IMR-90 (cell line): ENCODE measurements around the gene WDR1. TPM values are rescaled to one million over a fixed set of nuclear protein-coding genes. Genes with fewer than 3 reads are reported as not detected.

Experiments
- ATAC-seq: fragments of 200-7000 bp; cut with Tn5 transposase; 2 replicates; pipeline ENCODE4 v1.9.1; 2020; ENCODE audit warnings: low read depth, mild to moderate bottlenecking, moderate library complexity
- BruUV-seq: library from RNA; stranded (reverse); fragments of 400-500 nt; replicated peaks from 2 replicates; lab custom pipeline; 2021; lab: Mats Ljungman, UMichigan
- CTCF ChIA-PET: fragments of 300-600 bp; formaldehyde crosslinking; extraction: SDS; loops from one replicate; lab custom pipeline; 2021; ENCODE audit warnings: antibody characterized with exemption; lab: Yijun Ruan, JAX
- POLR2A ChIA-PET: fragments of 300-600 bp; sonication (Branson Sonifier 250); formaldehyde crosslinking; loops from one replicate; lab custom pipeline; 2022; ENCODE audit warnings: antibody characterized with exemption; ENCODE audit not compliant: unreplicated experiment; lab: Charles Lee
- DNase-seq: peaks from one replicate; pipeline ENCODE4 v3.0.0; 2013
- H2AFZ ChIP-seq: replicated peaks from 2 replicates; pipeline ENCODE3; 2013; ENCODE audit warnings: low read length, mild to moderate bottlenecking; ENCODE audit not compliant: poor library complexity
- H2AK5ac ChIP-seq: 2 replicates; pipeline ENCODE4 v1.6.1; 2013; ENCODE audit warnings: low read depth, low read length, inconsistent platforms
- H2AK9ac ChIP-seq: replicated peaks from 2 replicates; pipeline ENCODE3; 2013; ENCODE audit warnings: mild to moderate bottlenecking, low read depth, low read length, moderate library complexity; ENCODE audit not compliant: poor library complexity
- H2BK120ac ChIP-seq: 2 replicates; pipeline ENCODE4 v1.6.1; 2013; ENCODE audit warnings: low read depth, low read length, inconsistent platforms
- H2BK15ac ChIP-seq: 3 replicates; pipeline ENCODE4 v1.6.1; 2013; ENCODE audit warnings: low read depth, low read length, inconsistent platforms
- H2BK20ac ChIP-seq: 2 replicates; pipeline ENCODE4 v1.6.1; 2013; ENCODE audit warnings: low read depth, mild to moderate bottlenecking, inconsistent platforms, low read length, moderate library complexity
- H2BK5ac ChIP-seq: 2 replicates; pipeline ENCODE4 v1.6.1; 2013; ENCODE audit warnings: mild to moderate bottlenecking, low read depth, low read length, inconsistent platforms; ENCODE audit not compliant: poor library complexity, severe bottlenecking
- H3K14ac ChIP-seq: replicated peaks from 2 replicates; pipeline ENCODE4 v1.6.1; 2013; ENCODE audit warnings: low read depth, low read length, inconsistent platforms
- H3K18ac ChIP-seq: 2 replicates; pipeline ENCODE4 v1.6.1; 2013; ENCODE audit warnings: low read depth, low read length, control low read depth
- H3K23ac ChIP-seq: 2 replicates; pipeline ENCODE4 v1.6.1; 2013; ENCODE audit warnings: low read depth, low read length, inconsistent platforms
- H3K27ac ChIP-seq: 2 replicates; pipeline ENCODE4 v1.5.1; 2013; ENCODE audit warnings: mild to moderate bottlenecking, control low read depth, low read length; ENCODE audit not compliant: insufficient read depth
- H3K27me3 ChIP-seq: 2 replicates; pipeline ENCODE4 v1.6.1; 2013; ENCODE audit warnings: low read length; ENCODE audit not compliant: control insufficient read depth, insufficient read depth
- H3K36me3 ChIP-seq: 2 replicates; pipeline ENCODE4 v1.6.1; 2013; ENCODE audit warnings: low read length, mixed read lengths; ENCODE audit not compliant: control insufficient read depth, insufficient read depth
- H3K4ac ChIP-seq: 2 replicates; pipeline ENCODE4 v1.6.1; 2013; ENCODE audit warnings: low read depth, low read length, inconsistent platforms
- H3K4me1 ChIP-seq: 2 replicates; pipeline ENCODE4 v1.6.1; 2013; ENCODE audit warnings: low read length, mixed read lengths; ENCODE audit not compliant: control insufficient read depth, insufficient read depth
- H3K4me2 ChIP-seq: 2 replicates; pipeline ENCODE4 v1.6.1; 2013; ENCODE audit warnings: low read depth, mild to moderate bottlenecking, control low read depth, low read length, moderate library complexity
- H3K4me3 ChIP-seq: 2 replicates; pipeline ENCODE4 v1.5.1; 2013; ENCODE audit warnings: low read depth, mild to moderate bottlenecking, control low read depth, low read length, moderate library complexity; ENCODE audit not compliant: insufficient read depth
- H3K56ac ChIP-seq: 2 replicates; pipeline ENCODE4 v1.6.1; 2013; ENCODE audit warnings: low read length, inconsistent platforms; ENCODE audit not compliant: insufficient read depth; ENCODE audit errors: extremely low read depth
- H3K79me1 ChIP-seq, 2 experiments: 2 replicates each; pipeline ENCODE4 v1.6.1; 2013; ENCODE audit warnings: low read length in 2 of 2, inconsistent platforms in 1 of 2, low read depth in 1 of 2
- H3K9ac ChIP-seq: 2 replicates; pipeline ENCODE4 v1.6.1; 2013; ENCODE audit warnings: low read depth, low read length, control low read depth
- H3K9me1 ChIP-seq: 2 replicates; pipeline ENCODE4 v1.6.1; 2013; ENCODE audit warnings: low read length, inconsistent platforms; ENCODE audit not compliant: insufficient read depth
- H3K9me3 ChIP-seq: 2 replicates; pipeline ENCODE4 v1.6.1; 2013; ENCODE audit warnings: low read length; ENCODE audit not compliant: control insufficient read depth, insufficient read depth
- H4K20me1 ChIP-seq: 2 replicates; pipeline ENCODE4 v1.6.1; 2013; ENCODE audit warnings: low read length, inconsistent platforms; ENCODE audit not compliant: insufficient read depth
- H4K5ac ChIP-seq: 2 replicates; pipeline ENCODE4 v1.6.1; 2013; ENCODE audit warnings: mild to moderate bottlenecking, low read depth, low read length, control low read depth
- H4K8ac ChIP-seq, 2 experiments: 2 replicates each; pipeline ENCODE4 v1.6.1; 2013; ENCODE audit warnings: low read depth in 2 of 2, low read length in 2 of 2, control low read depth in 1 of 2, inconsistent platforms in 1 of 2
- H4K91ac ChIP-seq: 2 replicates; pipeline ENCODE4 v1.6.1; 2013; ENCODE audit warnings: low read depth, low read length, inconsistent platforms; ENCODE audit not compliant: insufficient read depth
- CEBPB ChIP-seq: IDR thresholded peaks from 2 replicates; pipeline ENCODE4 v1.6.1; 2012; ENCODE audit warnings: low read depth, low read length, improper control_type of control experiment
- SMC3 ChIP-seq: fragments of 150-350 bp; IDR thresholded peaks from 2 replicates; pipeline ENCODE4 v1.6.1; 2016; ENCODE audit warnings: low read depth, mild to moderate bottlenecking, antibody characterized with exemption, low read length, moderate library complexity
- WGBS, 2 experiments: methylation state at CpG; one replicate each; pipeline versions ENCODE4 v1.1.5 to v1.1.7; 2013; ENCODE audit warnings: missing lambda C conversion rate in 2 of 2; ENCODE audit not compliant: insufficient read length in 1 of 2; ENCODE audit errors: extremely low coverage in 2 of 2; 5-methylcytosine and 5-hydroxymethylcytosine counted together
- dilution Hi-C: fragments of 300-500 bp; cut with HindIII; formaldehyde crosslinking; loops from one replicate; pipeline ENCODE4 v1.14.3; 2018; ENCODE audit warnings: low sequenced_read_pairs; ENCODE audit not compliant: unreplicated experiment
- in situ Hi-C: fragments of 300-500 bp; cut with MboI; formaldehyde crosslinking; loops from 3 replicates; pipeline ENCODE4 v1.14.3; 2019; ENCODE audit warnings: low sequenced_read_pairs, inconsistent platforms, mixed read lengths
- intact Hi-C: fragments of 100-400 bp; cut with micrococcal nuclease; formaldehyde crosslinking; loops from 2 replicates; pipeline ENCODE4 v1.10.0; 2022
- polyA plus RNA-seq, 3 experiments: library from polyadenylated mRNA; depleted of rRNA; stranded (reverse); fragments of >200 nt; gene quantifications; 2 replicates each; pipeline ENCODE4 v1.2.3, GENCODE V29; 2012; ENCODE audit warnings: low replicate concordance in 1 of 3
- total RNA-seq: library from RNA; depleted of rRNA; stranded (reverse); fragments of >200 nt; gene quantifications from 2 replicates; pipeline ENCODE4 v1.2.3, GENCODE V29; 2012

WDR1 gene
- total and polyA plus RNA-seq, 2 of the 4 experiments (the other 2 are of a cell fraction): 725 to 992 TPM

GRCh38 chr4:10061650-10062415 is 54.8 kb downstream of the WDR1 start:
- H3K23ac ChIP-seq: no peak overlapping the region
- H3K4me1 ChIP-seq: no peaks in the 10 kb centered on the region; the same call in 1 of the 2 replicates
- no peak overlapping the region for H3K4ac ChIP-seq
- no peaks in the 10 kb centered on the region for H3K9me3 ChIP-seq
- ATAC-seq: no peak
- intact Hi-C loops (no loop called here), in situ Hi-C loops (no loop called here), dilution Hi-C loops (no loop called here)
- no peak overlapping the region for H2AK9ac ChIP-seq
- BruUV-seq: no TSS peak
- H3K27me3 ChIP-seq: no peaks in the 10 kb centered on the region
- H3K56ac ChIP-seq: no peak overlapping the region
- H3K9ac ChIP-seq: no peak overlapping the region
- ChIA-PET POLR2A (no interaction called here), CTCF (no interaction called here)
- no peak overlapping the region; the same call in 1 of the 2 replicates for H3K14ac ChIP-seq
- no peaks in the 10 kb centered on the region for H3K79me1 ChIP-seq
- H3K4me3 ChIP-seq: no peak overlapping the region
- H2BK120ac ChIP-seq: no peak overlapping the region
- H2BK5ac ChIP-seq: no peak overlapping the region
- WGBS, 2 experiments: no CpG with 5 or more reads among the region's 3 CpGs
- no peak overlapping the region for H4K5ac ChIP-seq
- TF ChIP-seq SMC3: no peak
- TF ChIP-seq CEBPB: peak; percentile 64
- no peak overlapping the region for H3K18ac ChIP-seq
- H4K20me1 ChIP-seq: no peaks in the 10 kb centered on the region
- H3K27ac ChIP-seq: no peak overlapping the region
- no peak overlapping the region for H3K4me2 ChIP-seq
- no peak overlapping the region for H4K91ac ChIP-seq
- no peak overlapping the region for H2AK5ac ChIP-seq
- peaks cover 8% of the 10 kb centered on the region for H3K36me3 ChIP-seq
- H2BK20ac ChIP-seq: no peak overlapping the region
- DNase-seq: peak; percentile 20
- no peak overlapping the region for H2AFZ ChIP-seq
- no peak overlapping the region for H4K8ac ChIP-seq
- H2BK15ac ChIP-seq: no peak overlapping the region
- no peaks in the 10 kb centered on the region for H3K9me1 ChIP-seq
